ENCODE data around the gene PLA2G3.
"Not testable (repeated sequence)": the region's sequence is repeated elsewhere in the genome, so short reads cannot be mapped to it uniquely, and the experiment has no call there.

The PLA2G3 gene

DNA sequence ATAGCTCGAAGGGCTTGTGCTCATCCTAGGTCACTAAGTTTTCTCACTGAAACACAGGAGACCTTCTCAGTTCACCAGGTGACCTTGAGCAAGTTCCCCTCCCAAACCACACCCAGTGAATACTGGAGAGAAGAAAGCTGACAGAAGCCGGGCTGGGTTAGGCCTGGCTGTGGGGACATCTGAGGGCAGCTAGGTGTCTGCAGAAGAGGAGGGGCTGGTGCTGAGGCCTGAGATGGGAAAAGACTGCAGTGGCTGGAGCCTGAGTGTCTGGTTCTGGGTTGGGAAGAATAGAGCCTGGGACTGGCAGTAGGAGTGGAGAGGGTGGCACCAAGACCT lies 18.1 kb downstream of the PLA2G3 start:
- peak; percentile 72 for DNase-seq

DNA sequence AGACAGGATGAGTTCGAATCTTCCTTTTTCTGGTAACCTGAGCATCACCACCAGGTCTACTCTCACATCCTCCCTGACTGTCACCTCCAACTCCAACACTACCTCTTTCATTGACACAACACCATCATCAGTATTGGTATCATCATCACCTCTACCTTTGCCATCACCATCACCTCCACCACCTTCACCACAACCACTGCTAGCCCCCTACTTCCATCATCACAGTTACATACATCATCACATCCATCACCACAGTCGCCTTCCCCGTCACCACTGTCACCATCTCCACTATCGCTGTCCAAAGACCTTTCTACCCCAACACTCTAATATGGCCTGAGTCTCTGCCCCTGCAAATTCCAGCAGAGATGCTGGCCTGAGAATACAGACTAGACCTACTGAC lies 18.9 kb downstream of the PLA2G3 start:
- no peak for DNase-seq

DNA sequence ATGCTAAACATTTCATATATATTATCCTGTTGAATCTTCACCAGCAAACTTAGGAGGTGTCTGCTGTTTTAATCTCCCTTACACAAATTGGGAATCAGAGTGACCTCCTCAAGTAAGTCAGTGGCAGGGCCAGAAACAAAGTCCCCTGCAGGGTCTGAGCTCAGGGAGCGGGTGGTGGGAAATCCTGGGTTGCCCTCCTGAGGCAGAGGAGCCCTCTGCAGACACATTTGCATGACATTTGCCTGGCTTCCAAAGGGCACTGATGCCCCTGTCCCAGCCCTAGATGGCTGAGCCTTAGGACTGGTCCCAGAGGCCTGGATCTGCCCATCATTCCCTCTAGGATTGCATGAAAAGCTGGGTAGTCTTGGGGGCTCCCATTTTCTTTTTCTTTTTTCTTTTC lies 19.7 kb downstream of the PLA2G3 start:
- DNase-seq: no peak

DNA sequence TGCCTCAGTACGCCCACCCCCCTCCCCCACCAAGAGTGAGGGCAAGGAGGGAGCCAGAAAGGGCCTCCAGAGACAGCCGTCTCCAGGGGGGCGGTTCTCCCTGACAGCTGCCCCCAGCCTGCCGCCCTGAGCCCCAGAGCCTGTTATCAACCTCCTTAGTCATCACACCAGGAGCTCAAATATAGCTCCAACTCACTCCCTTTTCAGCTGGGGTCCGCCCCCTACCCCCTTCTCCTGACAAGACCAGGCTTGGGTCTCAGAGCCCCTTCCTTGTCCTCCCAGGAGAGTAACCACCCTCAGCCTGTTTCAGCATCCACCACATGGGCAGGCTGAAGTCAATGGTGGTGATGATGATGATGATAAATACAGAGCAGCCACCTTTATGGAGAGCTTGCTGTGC lies 20.1 kb downstream of the PLA2G3 start:
- DNase-seq: no peak

DNA sequence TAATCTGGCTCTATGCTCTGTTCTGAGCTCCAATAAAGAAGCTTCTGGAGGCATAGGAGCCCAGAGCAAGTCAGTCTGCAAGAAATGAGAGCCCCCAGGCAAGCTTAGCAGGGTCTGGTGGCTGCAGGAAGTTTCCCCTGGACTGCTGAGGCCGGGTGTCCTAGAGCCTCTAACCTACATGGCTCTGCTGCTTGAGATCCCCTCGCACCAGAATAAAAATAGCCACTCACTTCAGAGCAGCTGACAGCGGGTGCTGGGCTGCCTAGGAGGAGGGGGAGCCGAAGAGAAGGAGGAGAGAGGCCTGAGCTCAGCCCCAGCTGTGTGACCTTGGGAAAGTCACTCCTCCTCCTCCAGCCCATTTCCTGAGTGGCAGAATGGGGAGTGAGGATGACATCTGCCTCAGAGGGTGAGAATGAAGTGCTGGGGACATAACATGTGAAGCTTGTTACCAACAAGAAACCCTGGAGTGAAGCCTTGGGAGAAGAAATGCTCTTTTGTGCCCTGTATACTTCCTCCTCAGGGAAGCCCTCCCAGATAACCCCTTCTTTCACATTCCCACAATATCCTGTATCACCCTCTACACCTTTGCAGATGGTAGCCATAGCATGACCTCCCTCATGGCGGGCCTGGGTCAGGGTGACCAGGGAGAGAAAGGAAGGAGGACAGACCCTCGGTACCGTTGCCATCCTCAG lies 21.1 kb downstream of the PLA2G3 start:
- DNase-seq: no peak

DNA sequence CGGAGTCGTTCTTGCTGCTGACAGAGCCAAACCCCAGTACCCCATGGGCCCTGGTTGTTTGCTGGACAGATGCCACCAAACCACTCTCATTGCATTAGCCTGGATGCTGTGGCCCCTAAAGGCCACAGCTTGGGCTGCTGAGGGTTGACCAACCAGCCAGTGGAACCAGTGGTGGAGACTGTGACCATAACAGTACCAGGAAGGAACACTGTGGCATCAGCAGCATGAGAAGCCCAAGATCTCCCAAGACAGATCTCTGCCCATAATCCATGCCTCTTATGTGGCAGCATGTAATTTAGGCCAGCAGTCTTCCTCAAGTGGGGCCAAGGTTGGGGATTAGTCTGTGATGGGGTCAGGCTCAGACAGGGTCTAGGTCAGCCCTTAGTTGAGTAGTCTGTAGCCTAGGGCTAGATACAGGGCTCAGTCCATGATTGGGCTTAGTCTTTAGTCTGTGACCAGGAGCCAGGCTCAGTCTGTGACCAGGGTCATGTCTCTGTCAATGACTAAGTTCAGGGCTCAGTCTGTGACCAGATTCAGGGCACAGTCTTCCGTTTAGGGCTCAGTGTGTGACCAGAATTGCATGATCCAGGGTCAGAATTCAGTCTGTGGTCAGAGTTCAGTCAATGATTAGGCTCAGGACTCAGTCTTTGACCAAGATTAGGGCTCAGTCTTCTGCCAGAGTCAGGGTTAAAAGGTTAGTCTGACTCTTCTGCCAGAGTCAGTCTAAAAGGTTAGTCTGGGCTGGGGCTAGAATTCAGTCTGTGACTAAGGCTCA lies 22.1 kb downstream of the PLA2G3 start:
- no peak for DNase-seq

DNA sequence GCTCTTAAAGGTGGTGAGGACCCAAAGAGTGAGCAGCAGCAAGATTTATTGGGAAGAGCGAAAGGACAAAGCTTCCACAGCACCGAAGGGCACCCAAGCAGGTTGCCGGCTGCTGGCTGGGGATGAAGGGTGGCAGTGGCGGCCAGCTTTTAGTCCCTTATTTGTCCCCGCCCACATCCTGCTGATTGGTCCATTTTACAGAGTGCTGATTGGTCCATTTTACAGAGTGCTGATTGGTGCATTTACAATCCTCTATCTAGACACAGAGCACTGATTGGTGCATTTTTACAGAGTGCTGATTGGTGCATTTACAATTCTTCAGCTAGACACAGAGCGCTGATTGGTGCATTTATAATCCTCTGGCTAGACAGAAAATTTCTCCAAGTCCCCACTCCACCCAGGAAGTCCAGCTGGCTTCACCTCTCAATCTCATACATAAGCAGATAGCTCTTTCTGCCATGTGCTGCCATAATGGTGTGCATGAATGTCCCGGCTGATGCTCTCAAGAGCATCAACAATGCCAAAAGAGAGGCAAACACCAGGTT lies 27.7 kb downstream of the PLA2G3 start:
- DNase-seq: not testable (repeated sequence)

DNA sequence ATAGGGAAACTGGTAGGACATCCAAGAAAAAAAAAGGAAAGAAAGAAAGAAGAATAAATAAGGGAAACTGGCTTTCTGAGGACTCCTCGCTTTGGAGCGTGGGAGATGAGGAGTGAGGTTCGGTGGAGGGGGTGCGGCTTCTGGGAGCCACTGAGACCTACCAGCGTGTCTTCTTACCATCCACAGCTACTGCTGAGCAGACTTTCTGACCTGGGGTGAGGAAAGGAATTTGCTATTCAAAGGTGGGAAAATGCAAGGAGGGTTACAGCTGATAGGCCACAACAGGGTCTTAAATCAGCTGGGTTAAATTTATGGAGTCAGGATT lies 32.5 kb downstream of the PLA2G3 start:
- DNase-seq: no peak

DNA sequence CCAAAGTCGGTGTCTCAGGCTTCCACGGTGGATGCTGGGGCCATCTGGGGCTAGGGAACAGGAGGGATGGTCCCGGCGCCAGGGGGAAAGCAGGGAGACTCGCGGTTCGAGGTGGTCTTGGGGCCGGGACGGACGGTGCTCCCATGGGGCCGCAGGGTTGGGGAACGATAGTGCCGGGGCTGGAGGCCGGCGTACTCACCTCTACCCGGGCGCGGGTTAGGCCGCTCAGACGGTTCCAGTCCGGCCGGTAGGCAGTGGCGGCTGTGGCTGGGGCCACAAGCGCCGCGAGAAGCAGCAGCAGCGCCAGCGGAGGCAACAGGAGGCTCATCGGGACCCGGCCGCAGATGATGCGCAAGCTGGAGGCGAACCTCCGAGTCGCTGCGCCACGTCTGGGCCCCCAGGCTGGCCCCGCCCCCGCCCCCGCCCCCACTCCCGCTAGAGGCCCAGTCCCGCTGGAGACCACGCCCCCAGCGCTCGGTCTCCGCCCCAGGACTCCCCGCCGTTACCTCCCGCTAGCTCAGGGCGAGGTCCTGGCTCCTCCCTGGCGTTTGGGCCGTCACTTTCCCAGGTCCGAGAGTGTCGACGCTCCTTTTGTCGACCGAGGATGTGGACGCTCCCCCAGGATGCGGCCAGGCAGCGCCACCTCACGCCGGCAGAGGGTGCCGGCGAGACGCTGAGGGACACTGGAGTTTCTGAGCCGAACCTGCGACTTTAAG lies 33.0 kb downstream of the PLA2G3 start, which contains the start of gene SELENOM:
Gene SELENOM (minus strand): TSS at position 391 of the 716 bp plus-strand sequence. CDS start 63 bp downstream, at position 328.
- peak; percentile 21 for DNase-seq

DNA sequence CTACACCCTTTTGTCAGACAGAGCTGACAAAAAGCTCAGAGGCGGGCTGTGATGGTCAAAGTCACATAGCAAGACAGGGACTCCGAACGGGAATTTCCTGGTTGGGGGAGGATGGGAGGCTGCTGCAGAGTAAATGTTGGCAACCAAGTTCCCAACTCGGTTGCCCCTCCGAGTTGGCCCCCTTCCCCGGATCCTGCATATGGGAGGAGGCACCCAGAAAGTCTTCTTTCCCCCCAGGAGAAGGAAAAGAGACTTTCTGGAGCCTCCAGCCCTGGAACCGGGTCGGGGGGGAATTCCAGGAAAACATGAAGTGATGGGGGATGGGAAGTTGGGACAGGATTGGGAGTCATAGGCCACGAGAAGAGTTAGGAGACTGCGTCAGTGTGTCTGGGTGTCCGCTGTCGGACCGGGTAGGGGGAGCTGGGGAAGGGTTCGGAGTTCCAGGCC lies 33.6 kb downstream of the PLA2G3 start:
- DNase-seq: no peak

DNA sequence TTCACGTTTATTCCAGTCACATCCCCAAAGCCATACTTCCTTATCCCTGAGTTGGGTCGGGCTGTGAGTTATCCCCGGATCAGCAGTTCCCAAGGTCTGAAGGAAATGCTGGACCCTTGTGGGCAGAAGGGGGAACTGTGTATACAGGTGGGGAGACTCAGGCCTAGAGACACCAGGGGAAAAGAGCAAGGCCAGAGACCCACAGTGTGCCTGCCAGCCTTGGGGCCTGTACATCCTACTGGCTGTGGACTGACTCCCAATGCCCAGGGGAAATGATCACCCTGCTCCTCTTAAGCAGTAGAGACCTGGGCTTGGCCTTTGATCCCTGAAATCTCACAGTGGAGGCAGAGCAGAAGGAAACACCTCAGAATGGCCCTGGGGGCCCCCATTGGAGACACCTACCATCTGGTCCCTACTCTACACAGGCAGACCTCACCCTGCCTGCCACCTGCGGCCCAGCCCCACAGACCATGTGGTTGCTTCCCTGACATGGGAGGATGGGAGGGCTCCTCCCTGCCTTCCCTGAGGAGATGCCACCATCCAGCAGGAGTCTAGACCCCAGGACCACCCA lies 34.2 kb downstream of the PLA2G3 start:
- no peak for DNase-seq

DNA sequence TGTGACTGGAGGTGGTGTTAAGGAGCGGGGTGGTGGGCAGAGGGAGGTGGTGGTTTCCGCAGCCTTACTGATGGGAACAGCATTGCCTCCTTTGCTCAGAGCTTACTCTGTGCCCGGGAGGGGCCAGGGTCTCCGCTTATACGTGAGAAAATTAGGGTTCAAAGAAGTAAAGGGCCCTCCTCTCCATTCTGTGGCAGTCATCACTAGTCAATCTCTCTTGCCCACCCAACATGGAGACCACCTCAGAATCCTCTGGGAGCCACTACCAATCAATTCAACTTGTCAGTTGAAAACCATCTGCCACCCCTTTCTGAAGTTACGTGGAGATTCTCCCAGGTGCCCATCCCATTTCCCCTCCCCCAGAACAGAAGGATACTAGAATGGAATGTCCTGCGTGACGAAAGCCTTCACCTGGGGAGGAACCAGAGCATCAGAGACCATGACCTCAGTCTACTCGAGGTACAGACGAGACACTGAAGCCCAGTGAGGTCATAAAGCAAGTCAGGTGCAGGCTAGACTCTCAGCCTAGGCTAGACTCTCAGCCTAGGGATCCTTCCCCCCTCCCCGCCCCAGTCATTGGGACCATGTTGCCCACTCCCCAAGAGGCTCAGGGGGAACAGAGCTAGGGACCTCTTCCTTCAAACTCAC lies 34.9 kb downstream of the PLA2G3 start:
- no peak for DNase-seq

DNA sequence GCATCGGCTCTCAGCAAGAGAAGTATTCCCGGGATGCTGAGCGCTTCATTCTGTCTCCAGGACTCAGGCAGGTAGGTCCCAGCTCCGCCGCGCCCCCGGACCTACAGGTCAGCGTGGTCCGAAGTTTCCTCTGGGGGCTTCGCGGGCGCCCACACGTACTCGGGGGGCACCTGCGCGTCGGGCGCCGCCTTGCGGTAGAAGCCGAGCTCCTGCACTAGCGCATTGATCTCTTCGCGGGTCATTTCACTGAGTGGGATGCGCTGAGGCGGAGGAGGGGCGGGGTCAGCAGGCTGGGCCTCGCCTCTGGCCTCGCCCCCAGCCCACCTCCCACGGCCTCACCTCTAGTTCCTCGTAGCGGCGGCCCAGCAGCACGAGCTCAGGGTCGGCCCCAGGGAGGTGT lies 35.4 kb downstream of the PLA2G3 start:
- no peak for DNase-seq

DNA sequence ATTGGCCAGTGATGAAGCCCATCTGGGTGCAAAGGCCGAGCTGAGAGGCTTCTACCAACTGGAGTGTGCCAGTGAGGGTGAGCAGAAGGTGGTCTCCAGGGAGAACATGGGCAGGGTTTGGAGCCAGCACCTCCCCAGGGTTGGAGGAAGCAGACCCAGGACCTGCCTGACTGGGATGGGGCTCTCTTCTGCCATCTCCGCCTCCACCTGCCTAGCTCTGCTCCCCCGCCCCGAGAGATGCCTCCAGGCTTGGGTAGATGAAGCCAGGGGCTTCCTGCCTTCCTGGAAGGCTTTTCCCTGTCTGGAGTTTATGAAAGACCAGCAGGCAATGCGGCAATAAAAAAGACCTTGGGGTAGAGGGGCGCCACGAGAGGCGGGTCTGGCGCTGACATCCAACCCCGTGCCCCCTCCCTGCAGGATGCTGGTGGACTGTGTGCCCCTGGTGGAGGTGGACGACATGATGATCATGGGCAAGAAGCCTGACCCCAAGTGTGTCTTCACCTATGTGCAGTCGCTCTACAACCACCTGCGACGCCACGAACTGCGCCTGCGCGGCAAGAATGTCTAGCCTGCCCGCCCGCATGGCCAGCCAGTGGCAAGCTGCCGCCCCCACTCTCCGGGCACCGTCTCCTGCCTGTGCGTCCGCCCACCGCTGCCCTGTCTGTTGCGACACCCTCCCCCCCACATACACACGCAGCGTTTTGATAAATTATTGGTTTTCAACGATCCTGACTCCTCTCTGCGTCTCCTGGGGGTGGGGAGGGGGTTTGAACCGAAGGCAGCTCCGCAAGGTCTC lies 36.2 kb downstream of the PLA2G3 start:
- no peak for DNase-seq

DNA sequence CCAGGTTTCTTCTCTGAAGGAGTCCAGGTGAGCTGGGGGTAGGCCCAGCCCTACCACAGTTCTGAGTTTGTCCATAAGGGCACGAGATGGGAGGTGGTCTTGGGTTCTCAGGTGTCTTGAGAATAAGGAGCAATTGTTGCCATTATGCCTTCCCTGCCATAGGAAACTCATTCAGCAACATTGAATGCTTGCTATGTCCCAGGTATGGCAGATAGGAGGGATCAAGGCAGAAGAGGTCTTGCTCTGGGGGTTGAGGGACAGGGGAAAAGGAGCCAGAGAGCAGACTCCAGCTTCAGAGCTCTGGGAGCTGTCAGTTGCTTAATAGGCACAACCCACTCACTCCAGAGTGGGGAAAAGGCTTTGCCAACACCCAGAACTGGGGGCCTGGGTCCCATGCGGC lies 37.2 kb downstream of the PLA2G3 start:
- DNase-seq: no peak

DNA sequence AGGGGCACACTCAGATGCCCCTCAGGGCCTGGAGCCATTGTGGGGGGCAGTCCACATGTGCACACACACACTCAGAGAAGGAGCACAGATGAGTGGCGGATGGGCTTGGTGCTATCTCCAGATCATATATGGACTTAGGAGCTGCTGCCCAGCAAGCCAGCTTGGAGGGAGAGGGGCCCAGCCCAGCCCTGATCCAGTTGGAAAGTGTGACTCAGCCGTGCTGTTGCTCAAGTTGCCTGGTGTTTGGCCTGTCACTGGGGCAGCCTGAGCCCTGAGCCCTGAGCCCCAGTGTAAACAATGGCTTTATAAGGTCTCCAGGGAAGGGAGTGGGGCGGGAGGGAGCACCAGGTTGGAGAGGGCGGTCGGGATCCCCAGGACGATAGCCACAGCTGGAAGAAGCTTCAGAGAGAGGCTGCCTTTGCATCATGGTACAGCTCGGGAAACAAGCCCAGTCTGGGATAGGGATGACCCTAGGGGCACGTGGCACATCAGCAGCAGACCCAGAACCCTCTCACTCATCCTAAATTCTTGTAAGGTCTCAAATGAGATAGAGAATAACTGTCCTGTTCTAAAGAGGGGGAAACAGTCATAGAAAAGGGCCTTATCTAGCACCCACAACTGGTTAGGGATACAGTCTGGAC lies 37.7 kb downstream of the PLA2G3 start:
- no peak for DNase-seq

DNA sequence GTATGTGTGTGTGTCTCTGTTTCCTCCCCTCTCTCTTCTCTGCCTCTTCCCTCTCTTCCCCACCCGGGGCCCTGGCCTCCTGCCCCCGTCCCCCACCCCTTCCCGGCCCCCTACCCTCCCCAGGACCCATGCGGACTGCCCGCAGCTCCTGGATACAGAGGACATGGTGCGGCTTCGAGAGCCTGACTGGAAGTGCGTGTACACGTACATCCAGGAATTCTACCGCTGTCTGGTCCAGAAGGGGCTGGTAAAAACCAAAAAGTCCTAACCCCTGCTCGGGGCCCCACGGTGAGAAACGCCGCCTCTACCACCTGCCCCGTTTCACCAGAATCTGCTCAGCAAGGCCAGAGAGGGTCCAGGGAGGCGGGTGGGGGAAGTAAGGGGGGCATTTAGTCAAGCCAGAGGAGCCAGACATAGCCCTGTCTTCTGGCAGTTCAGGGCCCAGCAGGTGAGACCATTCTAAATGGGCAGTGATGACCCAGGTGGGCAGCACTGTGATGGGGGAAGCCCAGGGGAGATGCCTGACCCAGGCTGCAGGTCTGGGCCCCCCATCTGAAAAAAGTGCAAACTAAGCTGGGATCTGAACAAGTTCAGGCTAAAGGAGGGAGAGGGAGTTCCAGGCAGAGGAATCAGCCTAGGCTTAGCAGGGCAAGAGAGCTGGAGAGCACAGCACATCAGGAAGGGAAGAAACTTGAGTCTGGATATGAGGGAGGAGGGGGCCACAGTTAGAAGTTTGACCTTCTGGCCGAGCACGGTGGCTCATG lies 39.4 kb downstream of the PLA2G3 start:
- DNase-seq: no peak

DNA sequence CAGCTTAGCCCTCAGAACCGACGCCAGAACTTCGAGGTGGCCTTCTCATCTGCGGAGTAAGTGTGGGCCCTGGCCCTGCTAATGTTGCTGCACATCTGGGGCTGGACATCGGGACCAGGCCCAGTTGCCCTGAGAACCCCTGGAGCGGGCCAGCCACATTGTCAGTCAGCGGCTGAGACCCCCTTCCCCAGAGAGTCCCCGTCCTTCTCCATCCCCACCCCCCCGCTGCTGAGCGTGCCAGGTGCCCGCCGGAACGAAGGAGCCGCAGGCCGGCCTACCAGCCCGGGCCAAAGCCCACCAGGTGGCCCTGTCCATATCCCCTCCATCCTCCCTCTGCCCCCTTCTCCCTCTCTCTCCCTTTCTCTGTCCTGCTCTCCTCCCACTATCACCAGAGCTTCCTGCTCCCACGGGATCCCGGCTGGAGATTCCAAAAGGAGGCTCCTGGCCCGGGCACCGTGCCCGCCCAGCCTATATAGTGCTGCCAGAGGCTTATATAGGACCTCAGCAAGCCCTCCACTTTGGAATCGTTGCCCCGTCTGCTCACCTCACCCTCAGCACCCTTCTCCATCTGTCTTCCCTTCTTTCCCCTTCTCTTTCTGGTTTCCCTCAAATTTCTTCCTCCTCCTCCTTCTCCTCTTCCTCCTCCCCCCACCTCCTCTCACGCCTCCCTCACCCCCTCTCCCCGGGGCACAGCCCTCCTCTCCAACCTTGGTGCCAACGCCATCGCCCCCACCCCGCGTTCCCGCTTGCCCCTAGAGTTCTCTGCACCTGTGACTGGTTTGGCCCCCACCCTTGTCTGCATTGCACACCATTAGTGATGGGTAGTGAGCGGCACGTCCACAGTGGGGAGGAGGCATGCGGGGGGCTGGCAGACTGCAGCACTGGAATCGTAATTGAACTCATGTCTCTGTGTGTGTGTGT lies 40.2 kb downstream of the PLA2G3 start:
- no peak for DNase-seq

DNA sequence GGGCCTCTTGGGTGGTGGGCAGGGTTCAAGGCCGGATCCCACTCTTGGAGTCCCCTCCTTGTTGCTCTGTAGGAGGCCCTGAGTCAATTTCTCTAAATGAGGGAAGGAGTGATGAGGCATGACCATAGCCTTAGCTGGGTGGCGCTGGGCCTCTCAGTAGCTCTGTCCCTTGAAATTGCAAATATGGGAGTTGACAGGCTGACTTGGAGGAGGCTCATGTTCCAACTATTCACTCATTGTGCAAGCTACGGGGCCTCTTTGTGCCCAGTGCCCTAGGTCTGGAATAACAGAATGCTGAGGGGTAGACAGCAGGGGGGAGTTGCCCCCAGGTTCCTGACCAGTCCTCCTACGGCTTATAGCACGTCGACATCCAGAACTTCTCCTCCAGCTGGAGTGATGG lies 40.9 kb downstream of the PLA2G3 start:
- no peak for DNase-seq

All from NCI-H510A treated with DMSO at 0.1 percent for 48 hours (cell line).